Peyer's patch (tissue), 4 donors: ENCODE measurements around the gene BTBD3.

Experiments
- POLR2A ChIP-seq, 2 donors: fragments of 450-650 bp; IDR thresholded peaks; one replicate each; pipeline ENCODE4 v1.5.1; 2017; ENCODE audit warnings: antibody characterized with exemption in 2 of 2, mild to moderate bottlenecking in 2 of 2, moderate library complexity in 2 of 2
- TF ChIP-seq, protein P1 (sequence below), 6 experiments: fragments of 450-650 bp in 4 of 6; fragments of 200-600 bp in 2 of 6; sonication (generic) in 1 of 6; IDR thresholded peaks; one replicate each; pipeline ENCODE4 v1.5.1; 2017 to 2019; ENCODE audit warnings: antibody characterized with exemption in 6 of 6, mild to moderate bottlenecking in 3 of 6, moderate library complexity in 1 of 6

GRCh38 chr20:11965602-11966001 is 47.9 kb downstream of the BTBD3 start:
- TF ChIP-seq, protein P1, sequence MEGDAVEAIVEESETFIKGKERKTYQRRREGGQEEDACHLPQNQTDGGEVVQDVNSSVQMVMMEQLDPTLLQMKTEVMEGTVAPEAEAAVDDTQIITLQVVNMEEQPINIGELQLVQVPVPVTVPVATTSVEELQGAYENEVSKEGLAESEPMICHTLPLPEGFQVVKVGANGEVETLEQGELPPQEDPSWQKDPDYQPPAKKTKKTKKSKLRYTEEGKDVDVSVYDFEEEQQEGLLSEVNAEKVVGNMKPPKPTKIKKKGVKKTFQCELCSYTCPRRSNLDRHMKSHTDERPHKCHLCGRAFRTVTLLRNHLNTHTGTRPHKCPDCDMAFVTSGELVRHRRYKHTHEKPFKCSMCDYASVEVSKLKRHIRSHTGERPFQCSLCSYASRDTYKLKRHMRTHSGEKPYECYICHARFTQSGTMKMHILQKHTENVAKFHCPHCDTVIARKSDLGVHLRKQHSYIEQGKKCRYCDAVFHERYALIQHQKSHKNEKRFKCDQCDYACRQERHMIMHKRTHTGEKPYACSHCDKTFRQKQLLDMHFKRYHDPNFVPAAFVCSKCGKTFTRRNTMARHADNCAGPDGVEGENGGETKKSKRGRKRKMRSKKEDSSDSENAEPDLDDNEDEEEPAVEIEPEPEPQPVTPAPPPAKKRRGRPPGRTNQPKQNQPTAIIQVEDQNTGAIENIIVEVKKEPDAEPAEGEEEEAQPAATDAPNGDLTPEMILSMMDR (IDR thresholded peaks at IDR 0.05): no peak
- TF ChIP-seq POLR2A (IDR thresholded peaks at IDR 0.05): no peak
